GM11168 (cell line): ENCODE data around the gene SPEN.
"Not testable (repeated sequence)": the region's sequence is repeated elsewhere in the genome, so short reads cannot be mapped to it uniquely, and the experiment has no call there.

Source experiments
- in situ Hi-C: fragments of 300-500 bp; cut with MboI; formaldehyde crosslinking; loops from one replicate; pipeline ENCODE4 v1.12.0; 2022; ENCODE audit warnings: low sequenced_read_pairs; ENCODE audit not compliant: unreplicated experiment

Gene SPEN

DNA sequence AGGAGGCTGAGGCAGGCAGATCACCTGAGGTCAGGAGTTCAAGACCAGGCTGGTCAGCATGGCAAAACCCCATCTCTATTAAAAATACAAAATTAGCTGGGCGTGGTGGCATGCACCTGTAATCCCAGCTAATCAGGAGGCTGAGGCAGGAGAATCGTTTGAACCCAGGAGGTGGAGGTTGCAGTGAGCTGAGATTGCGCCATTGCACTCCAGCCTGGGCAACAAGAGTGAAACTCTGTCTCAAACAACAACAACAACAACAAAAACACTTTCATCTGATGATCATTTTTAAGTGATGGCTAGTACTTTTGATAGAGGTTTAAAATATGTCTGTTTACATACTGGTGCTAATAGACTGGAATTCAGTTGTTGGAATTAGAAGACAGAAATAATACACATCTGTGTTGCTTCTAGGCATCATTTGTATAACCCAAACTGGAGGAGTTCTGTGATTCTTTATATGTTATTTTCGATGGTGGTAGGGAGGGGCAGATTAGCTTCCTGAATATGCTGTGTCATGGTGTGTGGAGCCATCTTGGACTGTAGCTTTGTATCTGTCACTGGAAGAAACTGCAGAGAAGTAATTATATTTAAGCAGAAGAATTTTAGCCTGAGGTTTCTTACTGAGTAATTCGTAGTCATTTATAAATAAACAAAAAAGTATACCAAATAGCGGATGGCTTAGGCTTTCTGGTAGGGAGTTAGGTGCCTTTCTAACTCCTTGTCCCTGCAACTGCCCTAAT, 45.5 kb downstream of the SPEN start:
- in situ Hi-C loops = not testable (repeated sequence)

DNA sequence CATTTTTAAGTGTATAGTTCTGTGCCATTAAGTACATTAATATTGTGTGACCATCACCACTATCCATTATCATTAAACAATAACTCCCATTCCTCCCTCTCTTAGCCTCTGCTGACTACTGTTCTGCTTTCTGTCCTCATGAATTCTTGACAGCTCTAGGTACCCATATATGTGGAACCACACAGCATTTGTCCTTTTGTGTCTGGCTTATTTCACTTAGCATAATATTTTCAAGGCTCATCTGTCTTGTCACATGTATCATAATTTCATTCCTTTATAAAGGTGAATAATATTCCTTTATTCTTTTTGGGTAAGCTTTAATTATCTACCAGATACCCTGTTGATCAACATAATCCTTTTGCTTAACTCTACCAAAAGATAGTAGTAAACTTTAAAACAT, 47.7 kb downstream of the SPEN start:
- in situ Hi-C loops = no loop called here

DNA sequence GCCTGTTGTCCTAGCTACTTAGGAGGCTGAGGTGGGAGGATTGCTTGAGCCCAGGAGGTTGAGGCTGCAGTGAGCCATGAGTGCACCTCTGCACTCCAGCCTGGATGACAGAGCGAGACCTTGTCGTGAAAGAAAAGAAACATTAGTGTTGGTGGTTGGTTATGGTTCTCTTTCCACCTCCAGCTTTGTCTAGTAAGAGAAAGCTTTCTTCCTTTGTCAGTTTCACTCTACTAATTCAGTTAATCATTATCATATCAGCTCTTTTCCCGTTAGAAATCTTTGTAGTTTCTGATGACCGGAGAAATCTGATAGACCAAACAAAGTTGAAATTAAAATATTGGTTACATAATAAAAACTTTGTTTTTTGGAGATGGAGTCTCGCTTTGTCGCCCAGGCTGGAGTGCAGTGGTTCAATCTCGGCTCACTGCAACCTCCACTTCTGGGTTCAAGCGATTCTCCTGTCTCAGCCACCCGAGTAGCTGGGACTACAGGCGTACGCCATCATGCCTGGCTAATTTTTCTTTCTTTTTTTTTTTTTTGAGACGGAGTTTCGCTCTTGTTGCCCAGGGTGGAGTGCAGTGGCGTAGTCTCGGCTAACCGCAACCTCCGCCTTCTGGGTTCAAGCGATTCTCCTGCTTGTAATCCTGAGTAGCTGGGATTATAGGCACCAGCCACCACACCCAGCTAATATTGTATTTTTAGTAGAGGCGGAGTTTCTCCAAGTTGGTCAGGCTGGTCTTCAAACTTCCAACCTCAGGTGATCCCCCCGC, 49.5 kb downstream of the SPEN start:
- in situ Hi-C loops = not testable (repeated sequence)

DNA sequence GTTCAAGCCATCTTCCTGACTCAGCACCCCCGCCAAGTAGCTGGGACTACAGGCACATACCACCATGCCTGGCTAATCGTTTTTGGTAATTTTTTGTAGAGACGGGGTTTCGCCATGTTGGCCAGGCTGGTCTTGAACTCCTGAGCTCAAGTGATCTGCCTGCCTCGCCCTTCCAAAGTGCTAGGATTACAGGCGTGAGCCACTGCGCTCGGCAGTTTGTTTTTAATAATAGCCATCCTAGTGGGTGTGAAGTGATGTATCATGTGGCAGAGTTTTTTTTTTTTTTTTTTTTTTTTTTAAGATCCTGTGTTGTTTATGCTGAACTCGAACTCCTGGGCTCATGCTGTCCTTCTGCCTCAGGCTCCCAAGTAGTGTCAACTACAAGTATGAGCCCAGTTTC, 51.8 kb downstream of the SPEN start:
- in situ Hi-C loops = no loop called here

DNA sequence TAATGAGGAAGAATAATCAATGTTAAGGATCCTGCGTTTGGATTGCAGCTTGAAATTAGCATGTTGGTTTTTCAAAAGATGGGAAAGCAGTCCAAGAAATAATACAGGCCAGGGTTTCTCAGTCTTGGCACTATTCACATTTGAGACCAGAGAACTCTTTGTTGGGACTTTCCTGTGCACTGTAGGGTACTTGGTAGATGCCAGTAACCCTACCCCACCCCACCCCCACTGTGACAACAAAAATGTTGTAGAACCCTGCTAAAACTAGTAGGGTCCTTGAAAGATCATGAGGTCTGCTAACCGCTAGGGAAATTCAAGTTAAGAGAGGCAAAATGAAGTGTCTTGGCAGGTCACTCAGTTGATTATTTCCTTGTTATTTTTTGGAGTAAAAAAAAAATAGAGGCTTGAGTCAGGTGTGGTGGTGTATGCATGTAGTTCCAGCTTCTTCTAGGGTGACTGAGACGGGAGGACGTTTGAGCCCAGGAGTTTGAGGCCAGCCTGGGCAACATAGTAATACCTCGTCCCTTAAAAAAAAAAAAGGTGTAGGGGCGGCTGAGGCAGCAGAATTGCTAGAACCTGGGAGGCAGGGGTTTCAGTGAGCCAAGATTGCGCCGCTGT, 53.3 kb downstream of the SPEN start:
- in situ Hi-C loops = no loop called here

DNA sequence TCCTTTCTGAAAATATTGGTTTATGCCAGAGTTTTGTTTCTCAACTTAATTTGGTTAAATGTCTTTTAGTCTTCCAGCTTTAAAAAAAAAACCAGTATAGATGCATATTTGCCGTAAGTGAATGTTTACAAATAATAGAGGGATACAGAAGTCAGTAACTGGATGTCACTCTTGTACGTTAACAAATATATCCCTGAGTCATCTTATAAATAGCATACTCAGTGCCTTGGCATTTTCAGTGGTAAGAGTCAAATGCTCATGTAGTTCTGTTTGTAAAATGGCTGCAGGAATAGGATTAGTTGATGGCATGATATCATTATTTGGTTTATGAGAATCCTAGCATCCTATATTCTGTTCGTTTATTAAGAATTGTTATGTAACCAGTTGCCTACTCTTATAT, 55.4 kb downstream of the SPEN start:
- in situ Hi-C loops = no loop called here

DNA sequence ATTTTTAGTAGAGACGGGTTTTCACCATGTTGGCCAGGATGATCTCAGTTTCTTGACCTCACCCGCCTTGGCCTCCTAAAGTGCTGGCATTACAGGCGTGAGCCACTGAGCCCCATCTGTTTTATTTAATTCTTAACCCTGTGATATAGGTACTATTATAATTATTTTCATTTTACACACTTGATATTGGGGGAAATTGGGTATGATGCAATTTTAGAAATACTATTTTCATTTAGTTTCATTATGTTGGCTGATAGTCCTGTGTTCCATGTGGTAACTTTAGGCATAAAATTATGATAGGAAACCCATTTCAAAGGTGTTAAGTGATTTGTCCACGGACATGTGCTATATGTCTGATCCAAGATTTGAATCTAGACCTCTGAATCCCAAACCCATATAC, 61.1 kb downstream of the SPEN start:
- in situ Hi-C loops = no loop called here

DNA sequence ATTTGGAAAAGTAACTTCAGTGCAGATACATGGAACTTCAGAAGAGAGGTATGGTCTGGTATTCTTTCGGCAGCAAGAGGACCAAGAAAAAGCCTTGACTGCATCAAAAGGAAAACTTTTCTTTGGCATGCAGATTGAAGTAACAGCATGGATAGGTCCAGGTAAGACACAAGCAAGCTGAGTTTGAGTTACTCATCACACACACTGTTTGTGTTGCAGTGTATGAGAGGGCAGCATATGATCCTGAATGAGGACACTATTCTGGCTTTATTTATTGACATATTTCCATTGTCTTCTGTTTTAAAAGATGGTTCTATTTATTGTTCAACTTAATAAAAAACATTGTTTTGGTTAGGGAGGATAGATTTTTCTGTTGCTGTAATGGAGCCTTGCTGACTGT, 63.6 kb downstream of the SPEN start:
- in situ Hi-C loops = no loop called here

DNA sequence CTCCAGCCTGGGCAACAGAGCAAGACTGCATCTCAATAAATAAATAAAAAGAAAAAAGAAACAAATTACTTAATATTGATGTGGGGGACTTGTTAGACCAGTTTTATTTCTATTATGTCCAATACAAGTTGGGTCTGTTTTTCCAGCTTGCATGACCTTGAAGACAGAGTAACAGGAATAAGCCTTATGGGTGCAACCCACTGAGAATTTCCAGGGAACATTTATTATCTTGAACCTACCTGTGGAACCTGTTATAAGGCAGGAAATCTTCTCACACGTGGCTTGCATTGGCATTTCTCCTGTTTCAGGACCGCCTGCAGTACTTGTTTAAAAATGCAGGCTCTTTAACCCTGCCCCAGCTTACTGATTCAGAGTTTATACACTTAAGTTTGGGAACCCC, 64.4 kb downstream of the SPEN start:
- in situ Hi-C loops = no loop called here

DNA sequence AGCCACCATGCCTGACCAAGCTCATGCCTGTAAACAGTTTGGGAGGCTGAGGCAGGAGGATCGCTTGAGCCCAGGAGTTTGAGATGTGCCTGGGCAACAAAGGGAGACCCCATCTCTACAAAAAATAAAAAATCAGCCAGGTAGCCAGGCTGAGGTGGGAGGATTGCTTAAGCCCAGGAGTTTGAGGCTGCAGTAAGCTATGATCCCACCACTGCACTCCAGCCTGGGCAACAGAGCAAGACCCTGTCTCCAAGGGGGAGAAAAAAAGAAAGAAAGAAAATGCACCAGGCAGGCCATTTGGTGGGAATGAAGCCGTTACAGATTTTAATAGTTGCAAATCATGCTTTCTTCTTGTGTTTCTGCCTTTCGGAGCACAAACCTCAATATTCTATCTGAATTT, 66.1 kb downstream of the SPEN start:
- in situ Hi-C loops = not testable (repeated sequence)

DNA sequence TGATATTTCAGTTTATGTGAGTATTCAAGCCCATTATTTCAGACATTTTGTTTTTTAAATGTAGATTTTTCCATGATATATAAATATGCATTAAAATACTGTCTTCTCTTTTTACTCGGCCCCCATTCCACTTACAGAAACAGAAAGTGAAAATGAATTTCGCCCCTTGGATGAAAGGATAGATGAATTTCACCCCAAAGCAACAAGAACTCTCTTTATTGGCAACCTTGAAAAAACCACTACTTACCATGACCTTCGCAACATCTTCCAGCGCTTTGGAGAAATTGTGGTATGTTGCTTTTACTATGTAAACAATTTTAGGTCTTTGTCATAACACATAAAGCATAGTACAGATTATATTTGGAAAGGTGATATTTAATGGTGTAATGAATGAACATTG, 68.5 kb downstream of the SPEN start:
- in situ Hi-C loops = no loop called here

DNA sequence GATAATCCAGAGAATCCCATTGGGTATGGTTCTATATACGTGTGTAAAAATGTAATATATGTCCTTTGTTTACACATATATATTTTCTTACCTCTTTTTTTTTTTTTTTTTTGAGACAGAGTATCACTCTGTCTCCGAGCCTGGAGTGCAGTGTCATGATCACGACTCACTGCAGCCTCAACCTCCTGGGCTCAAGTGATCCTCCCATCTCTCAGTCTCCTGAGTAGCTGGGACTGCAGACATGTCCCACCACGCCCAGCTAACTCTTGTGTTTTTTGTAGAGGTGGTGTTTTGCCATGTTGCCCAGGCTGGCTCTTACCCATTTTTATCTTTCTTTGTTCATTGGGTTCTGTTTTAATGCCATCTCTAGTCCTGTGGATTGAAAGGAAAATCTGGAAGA, 68.9 kb downstream of the SPEN start:
- in situ Hi-C loops = no loop called here

DNA sequence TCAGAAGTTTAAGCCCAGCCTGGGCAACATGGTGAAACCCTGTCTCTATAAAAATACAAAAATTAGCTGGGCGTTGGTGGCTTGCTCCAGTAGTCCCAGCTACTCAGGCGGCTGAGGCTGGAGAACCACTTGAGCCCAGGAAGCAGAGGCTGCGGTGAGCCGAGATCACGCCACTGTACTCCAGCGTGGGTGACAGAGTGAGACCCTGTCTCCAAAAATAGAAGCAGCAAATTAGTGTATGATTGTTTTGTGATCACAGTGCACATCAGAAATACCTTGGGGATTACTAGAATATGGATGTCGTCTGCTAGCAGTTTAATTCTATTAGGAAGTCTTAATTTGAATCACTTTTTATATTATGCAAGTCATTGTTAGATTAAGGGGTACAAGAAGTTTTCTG, 69.4 kb downstream of the SPEN start:
- in situ Hi-C loops = no loop called here

DNA sequence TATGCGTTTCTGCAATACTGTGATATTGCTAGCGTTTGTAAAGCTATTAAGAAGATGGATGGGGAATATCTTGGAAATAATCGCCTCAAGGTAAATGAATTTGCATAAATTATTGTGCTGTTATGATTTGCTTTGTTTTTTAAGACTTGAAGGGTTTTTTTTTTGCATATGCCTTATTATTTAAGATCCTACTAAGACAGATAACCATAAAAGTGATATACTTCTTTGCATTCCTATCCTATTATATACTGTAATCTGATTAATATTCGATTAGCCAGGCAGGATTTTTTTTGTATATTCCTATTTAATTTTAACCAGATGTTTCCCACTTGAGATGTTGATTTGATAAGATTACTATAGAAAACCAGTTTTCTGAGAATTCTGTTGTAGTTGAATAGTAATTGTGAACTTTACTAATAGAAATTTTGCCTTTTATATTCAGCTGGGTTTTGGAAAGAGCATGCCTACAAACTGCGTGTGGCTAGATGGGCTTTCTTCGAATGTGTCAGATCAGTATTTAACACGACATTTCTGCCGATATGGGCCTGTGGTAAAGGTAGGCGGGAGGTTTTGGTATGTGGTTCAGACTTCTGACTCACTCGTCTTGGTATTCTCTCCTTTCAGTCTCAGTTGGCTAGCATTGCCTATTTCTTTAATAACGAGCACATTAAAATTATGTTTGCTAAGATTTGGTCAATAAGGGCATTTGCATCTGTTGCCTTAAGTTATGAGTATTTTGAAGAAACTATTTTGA, 71.6 kb downstream of the SPEN start:
- in situ Hi-C loops = no loop called here

DNA sequence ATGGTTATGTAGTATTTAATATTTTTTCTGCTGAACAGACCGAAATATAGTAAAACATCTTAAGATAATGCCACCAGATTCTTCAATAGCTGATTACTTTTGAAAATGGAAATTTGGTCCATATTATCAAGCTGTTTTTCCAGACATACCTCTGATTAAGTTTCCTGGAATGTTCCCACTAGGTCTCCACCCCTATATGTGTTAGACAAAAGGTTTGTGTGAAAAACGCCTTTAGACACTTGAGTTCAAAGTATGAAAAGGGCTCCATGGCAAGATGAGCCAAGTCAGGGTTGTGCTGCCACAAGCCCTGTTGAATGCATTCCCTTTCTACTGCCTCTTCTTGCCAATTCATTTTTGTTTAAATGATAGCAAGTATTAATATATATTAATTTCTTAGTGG, 75.7 kb downstream of the SPEN start:
- in situ Hi-C loops = no loop called here

DNA sequence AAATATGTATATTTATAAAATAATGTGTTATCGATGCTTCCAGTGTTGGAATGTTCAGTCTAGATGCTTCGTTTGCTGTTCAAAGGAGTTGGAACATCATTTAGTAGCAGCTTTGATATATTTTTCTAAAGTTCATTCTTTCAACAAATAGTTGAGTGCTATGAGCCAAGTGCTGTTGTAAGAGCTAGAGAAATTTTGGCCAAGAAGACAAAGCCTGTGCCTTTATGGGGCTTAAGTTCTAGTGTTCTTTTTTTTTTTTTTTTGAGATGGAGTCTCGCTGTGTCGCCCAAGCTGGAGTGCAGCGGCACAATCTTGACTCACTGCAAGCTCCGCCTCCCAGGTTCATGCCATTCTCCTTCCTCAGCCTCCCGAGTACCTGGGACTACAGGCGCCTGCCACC, 78.9 kb downstream of the SPEN start:
- in situ Hi-C loops = not testable (repeated sequence)

DNA sequence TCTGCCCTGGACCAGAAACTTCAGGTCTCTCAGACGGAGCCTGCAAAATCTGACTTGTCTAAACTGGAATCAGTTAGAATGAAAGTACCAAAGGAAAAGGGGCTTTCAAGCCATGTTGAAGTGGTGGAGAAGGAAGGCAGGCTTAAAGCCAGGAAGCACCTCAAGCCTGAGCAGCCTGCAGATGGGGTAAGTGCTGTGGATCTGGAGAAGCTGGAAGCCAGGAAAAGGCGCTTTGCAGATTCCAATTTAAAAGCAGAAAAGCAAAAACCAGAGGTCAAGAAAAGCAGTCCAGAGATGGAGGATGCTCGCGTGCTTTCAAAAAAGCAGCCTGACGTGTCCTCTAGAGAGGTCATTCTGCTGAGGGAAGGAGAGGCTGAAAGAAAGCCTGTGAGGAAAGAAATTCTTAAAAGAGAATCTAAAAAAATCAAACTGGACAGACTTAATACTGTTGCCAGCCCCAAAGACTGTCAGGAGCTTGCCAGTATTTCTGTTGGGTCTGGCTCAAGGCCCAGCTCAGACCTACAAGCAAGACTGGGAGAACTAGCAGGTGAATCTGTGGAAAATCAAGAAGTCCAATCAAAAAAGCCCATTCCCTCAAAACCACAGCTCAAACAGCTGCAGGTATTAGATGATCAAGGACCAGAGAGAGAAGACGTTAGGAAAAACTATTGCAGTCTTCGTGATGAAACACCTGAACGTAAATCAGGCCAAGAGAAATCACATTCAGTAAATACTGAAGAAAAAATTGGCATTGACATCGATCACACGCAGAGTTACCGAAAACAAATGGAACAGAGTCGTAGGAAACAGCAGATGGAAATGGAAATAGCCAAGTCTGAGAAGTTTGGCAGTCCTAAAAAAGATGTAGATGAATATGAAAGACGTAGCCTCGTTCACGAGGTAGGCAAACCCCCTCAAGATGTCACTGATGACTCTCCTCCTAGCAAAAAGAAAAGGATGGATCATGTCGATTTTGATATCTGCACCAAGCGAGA, 81.8 kb downstream of the SPEN start:
- in situ Hi-C loops = no loop called here

DNA sequence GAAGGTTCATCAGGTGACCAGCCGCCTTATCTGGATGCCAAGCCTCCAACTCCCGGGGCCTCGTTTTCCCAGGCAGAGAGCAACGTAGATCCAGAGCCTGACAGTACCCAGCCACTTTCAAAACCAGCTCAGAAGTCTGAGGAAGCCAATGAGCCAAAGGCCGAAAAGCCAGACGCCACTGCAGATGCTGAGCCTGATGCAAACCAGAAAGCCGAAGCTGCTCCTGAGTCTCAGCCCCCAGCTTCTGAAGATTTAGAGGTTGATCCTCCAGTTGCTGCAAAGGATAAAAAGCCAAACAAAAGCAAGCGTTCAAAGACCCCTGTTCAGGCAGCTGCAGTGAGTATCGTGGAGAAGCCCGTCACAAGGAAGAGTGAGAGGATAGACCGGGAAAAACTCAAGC, 83.9 kb downstream of the SPEN start:
- in situ Hi-C loops = loop anchor here (10.0 kb wide), 1 partner anchor 127 kb away; the partner anchor contains the start of gene UQCRHL

DNA sequence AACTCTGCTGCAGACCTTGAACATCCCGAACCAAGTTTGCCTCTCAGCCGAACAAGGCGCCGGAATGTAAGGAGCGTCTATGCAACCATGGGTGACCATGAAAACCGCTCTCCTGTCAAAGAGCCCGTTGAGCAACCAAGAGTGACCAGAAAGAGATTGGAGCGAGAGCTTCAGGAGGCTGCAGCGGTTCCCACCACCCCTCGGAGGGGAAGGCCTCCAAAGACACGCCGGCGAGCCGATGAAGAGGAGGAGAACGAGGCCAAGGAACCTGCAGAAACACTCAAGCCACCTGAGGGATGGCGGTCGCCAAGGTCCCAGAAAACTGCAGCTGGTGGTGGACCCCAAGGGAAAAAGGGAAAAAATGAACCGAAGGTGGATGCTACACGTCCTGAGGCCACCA, 84.4 kb downstream of the SPEN start:
- in situ Hi-C loops = loop anchor here (10.0 kb wide), 1 partner anchor 127 kb away; the partner anchor contains the start of gene UQCRHL
